ENCODE data around the gene PARD3B.

PARD3B gene

DNA sequence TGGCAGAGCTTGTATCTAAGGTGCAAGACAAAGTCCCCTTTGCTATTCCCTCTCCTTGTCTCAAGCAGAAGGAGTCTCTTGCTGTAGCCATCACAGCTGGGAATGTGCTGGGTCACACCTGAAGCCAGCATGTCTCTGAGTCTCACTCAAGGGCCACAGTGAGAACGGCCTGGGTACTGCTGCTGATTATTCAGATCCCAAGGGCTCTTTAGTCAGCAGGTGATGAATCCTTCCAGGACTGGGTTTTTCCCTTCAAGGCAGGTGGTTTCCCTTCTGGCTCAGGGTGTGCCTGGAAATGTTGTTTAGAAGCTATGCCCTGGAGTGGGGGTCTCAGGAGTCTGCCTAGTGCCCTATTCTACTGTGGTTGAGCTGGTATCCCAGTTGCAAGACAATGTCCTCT, 356.3 kb downstream of the PARD3B start:
- Histone ChIP-seq H3K27me3 (ENCODE audit: insufficient read depth, poor library complexity, severe bottlenecking) (no peaks in the 10 kb centered on the region), H3K4me3 (ENCODE audit: severe bottlenecking) (no peak overlapping the region), H3K27ac (ENCODE audit: poor library complexity, severe bottlenecking) (no peak overlapping the region), H3K9me3 (ENCODE audit: severe bottlenecking) (no peaks in the 10 kb centered on the region), H3K4me1 (ENCODE audit: insufficient read depth, poor library complexity, severe bottlenecking) (no peaks in the 10 kb centered on the region), H3K36me3 (ENCODE audit: low read depth) (no peaks in the 10 kb centered on the region)
- TF ChIP-seq, protein P1, sequence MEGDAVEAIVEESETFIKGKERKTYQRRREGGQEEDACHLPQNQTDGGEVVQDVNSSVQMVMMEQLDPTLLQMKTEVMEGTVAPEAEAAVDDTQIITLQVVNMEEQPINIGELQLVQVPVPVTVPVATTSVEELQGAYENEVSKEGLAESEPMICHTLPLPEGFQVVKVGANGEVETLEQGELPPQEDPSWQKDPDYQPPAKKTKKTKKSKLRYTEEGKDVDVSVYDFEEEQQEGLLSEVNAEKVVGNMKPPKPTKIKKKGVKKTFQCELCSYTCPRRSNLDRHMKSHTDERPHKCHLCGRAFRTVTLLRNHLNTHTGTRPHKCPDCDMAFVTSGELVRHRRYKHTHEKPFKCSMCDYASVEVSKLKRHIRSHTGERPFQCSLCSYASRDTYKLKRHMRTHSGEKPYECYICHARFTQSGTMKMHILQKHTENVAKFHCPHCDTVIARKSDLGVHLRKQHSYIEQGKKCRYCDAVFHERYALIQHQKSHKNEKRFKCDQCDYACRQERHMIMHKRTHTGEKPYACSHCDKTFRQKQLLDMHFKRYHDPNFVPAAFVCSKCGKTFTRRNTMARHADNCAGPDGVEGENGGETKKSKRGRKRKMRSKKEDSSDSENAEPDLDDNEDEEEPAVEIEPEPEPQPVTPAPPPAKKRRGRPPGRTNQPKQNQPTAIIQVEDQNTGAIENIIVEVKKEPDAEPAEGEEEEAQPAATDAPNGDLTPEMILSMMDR (IDR thresholded peaks at IDR 0.05; ENCODE audit: poor library complexity, severe bottlenecking), result no peak
- DNase-seq (ENCODE audit: low spot score), result no peak
- ATAC-seq (ENCODE audit: low read depth), result no peak

DNA sequence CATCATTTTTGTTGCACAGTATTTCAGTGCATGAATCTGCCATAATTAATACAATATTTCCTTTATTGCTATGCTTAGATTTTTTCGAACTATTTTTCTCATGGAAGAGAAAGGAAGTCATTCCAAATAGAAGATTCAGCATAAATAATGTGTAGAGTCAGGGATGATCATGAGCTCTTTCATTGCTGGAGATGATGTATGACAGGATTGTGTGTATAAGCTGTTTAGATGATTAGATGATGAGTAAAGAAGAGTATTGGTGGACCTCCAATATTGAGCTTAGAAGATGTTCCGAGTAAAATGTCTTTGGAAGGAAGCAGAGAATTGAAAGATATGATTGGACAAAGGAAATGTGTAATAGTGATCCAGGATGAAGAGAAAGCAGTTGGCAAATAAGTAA, 364.5 kb downstream of the PARD3B start:
- H3K27ac ChIP-seq (ENCODE audit: poor library complexity, severe bottlenecking), result no peak overlapping the region
- no peaks in the 10 kb centered on the region for H3K9me3 ChIP-seq (ENCODE audit: severe bottlenecking)
- H3K27me3 ChIP-seq (ENCODE audit: insufficient read depth, poor library complexity, severe bottlenecking), result no peaks in the 10 kb centered on the region
- no peaks in the 10 kb centered on the region for H3K36me3 ChIP-seq (ENCODE audit: low read depth)
- TF ChIP-seq, protein P1 (IDR thresholded peaks at IDR 0.05; ENCODE audit: poor library complexity, severe bottlenecking), result no peak
- ATAC-seq (ENCODE audit: low read depth) (no peak), DNase-seq (ENCODE audit: low spot score) (no peak)
- H3K4me1 ChIP-seq (ENCODE audit: insufficient read depth, poor library complexity, severe bottlenecking), result no peaks in the 10 kb centered on the region
- H3K4me3 ChIP-seq (ENCODE audit: severe bottlenecking), result no peak overlapping the region

DNA sequence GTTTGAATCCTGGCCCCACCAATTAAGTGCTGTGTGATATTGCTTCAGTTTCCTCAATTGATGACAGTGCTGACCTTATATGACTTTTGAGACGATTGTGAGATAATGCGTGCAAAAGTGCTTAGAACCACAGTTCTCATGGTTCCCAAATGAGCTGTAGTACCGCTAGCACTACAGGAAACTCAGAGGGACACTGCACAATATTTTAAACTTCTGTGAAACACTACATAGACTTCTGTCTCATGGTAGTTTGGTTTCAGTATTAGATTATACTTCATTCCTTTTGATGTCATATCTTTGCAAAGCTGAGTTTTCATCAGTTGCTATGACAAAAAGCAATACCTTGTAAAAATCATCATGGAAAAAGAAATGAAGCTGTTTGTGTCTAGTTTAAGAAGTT, 368.0 kb downstream of the PARD3B start:
- TF ChIP-seq, protein P1 (IDR thresholded peaks at IDR 0.05; ENCODE audit: poor library complexity, severe bottlenecking), result no peak
- Histone ChIP-seq H3K27ac (ENCODE audit: poor library complexity, severe bottlenecking) (no peak overlapping the region), H3K4me3 (ENCODE audit: severe bottlenecking) (no peak overlapping the region), H3K36me3 (ENCODE audit: low read depth) (no peaks in the 10 kb centered on the region), H3K9me3 (ENCODE audit: severe bottlenecking) (no peaks in the 10 kb centered on the region), H3K27me3 (ENCODE audit: insufficient read depth, poor library complexity, severe bottlenecking) (no peaks in the 10 kb centered on the region), H3K4me1 (ENCODE audit: insufficient read depth, poor library complexity, severe bottlenecking) (no peaks in the 10 kb centered on the region)
- DNase-seq (ENCODE audit: low spot score), result no peak
- ATAC-seq (ENCODE audit: low read depth), result no peak

DNA sequence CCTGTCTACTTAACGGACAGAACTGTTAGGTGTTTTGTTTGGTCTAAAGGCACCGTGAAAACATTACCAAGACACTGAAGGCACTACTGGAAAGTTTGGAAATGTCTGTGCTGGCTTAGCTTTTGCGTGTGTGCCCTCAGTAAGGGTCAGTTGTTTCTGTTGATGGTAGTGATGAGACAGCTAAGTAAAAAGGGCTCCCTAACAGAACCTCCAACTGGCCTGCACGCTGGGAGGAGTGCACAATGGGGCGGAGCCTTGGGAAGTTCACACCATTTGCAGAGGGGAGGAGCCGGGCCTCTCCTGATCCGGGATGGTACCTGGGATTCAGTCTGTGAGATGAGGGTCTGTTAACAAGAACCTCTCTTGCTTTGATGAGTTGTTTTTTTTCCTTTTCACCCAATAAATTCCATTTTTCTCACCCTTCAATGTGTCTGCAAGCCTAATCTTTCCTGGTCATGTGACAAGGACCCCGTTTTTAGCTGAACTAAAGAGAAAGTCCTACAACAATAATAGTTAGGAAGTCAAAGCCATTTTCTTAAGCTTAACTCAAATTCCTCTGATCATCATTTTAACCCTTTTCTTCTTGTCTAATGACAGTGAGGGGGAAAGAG, 368.7 kb downstream of the PARD3B start:
- ATAC-seq (ENCODE audit: low read depth), result no peak
- H3K36me3 ChIP-seq (ENCODE audit: low read depth), result no peaks in the 10 kb centered on the region

DNA sequence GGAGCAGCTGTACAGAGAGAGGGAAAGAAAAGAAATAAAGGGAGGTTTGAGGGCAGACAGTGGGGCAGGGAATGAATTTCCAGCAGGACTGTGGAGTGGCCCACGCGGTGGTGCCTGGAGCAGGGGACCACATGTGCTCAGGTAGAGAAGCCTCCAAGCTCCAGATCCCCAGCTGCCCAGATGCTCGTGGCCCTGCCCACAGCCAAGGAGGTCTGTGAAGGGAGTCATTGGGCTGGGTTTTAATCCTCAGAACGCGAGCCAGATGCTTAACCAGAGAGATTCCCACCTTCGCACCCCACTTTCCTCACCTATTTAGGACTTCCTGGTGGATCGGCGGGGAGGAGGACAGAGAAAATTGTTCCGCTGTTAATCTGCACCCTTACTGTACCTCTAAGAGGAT, 369.4 kb downstream of the PARD3B start:
- Histone ChIP-seq H3K4me1 (ENCODE audit: insufficient read depth, poor library complexity, severe bottlenecking) (no peaks in the 10 kb centered on the region), H3K36me3 (ENCODE audit: low read depth) (no peaks in the 10 kb centered on the region), H3K27ac (ENCODE audit: poor library complexity, severe bottlenecking) (no peak overlapping the region), H3K4me3 (ENCODE audit: severe bottlenecking) (no peak overlapping the region), H3K9me3 (ENCODE audit: severe bottlenecking) (no peaks in the 10 kb centered on the region), H3K27me3 (ENCODE audit: insufficient read depth, poor library complexity, severe bottlenecking) (no peaks in the 10 kb centered on the region)
- TF ChIP-seq, protein P1 (IDR thresholded peaks at IDR 0.05; ENCODE audit: poor library complexity, severe bottlenecking), result no peak
- DNase-seq (ENCODE audit: low spot score), result no peak
- ATAC-seq (ENCODE audit: low read depth), result no peak

More for the DNA sequence above, 368.7 kb downstream of the PARD3B start:
- Histone ChIP-seq H3K9me3 (ENCODE audit: severe bottlenecking) (no peaks in the 10 kb centered on the region), H3K27ac (ENCODE audit: poor library complexity, severe bottlenecking) (no peak overlapping the region), H3K4me1 (ENCODE audit: insufficient read depth, poor library complexity, severe bottlenecking) (no peaks in the 10 kb centered on the region), H3K27me3 (ENCODE audit: insufficient read depth, poor library complexity, severe bottlenecking) (no peaks in the 10 kb centered on the region), H3K4me3 (ENCODE audit: severe bottlenecking) (no peak overlapping the region)
- TF ChIP-seq, protein P1 (IDR thresholded peaks at IDR 0.05; ENCODE audit: poor library complexity, severe bottlenecking), result no peak
- DNase-seq (ENCODE audit: low spot score), result no peak
